Activated CD4-positive, CD25-positive, alpha-beta regulatory T cell treated with anti-CD3 and anti-CD28 coated beads, Interleukin-2, amount 50 U/mL, for 16 hours (primary cell): Measurements from ENCODE around the gene NPFFR2.
"Not testable (repeated sequence)": the region's sequence is repeated elsewhere in the genome, so short reads cannot be mapped to it uniquely, and the experiment has no call there.

Experiments used
- DNase-seq: peaks from one replicate; pipeline ENCODE4 v3.0.0-alpha.2; 2020; ENCODE audit warnings: low read depth, low spot score

Gene NPFFR2

GRCh38 chr4:72111863-72112262, 80.1 kb downstream of the NPFFR2 start:
- DNase-seq, result no peak

GRCh38 chr4:72112514-72113156, 80.8 kb downstream of the NPFFR2 start:
- DNase-seq, result no peak

GRCh38 chr4:72118017-72118416, 86.2 kb downstream of the NPFFR2 start:
- DNase-seq, result no peak

GRCh38 chr4:72119946-72120345, 88.1 kb downstream of the NPFFR2 start:
- DNase-seq, result no peak

GRCh38 chr4:72128741-72129140, 96.9 kb downstream of the NPFFR2 start:
- no peak for DNase-seq

GRCh38 chr4:72136429-72136828, 104.6 kb downstream of the NPFFR2 start:
- no peak for DNase-seq

GRCh38 chr4:72139997-72140396, 108.2 kb downstream of the NPFFR2 start:
- not testable (repeated sequence) for DNase-seq

- no peak for DNase-seq
Measured at GRCh38 chr4:72144241-72144640, 112.4 kb downstream of the NPFFR2 start.

GRCh38 chr4:72152731-72153130, 120.9 kb downstream of the NPFFR2 start:
- DNase-seq, result no peak

GRCh38 chr4:72153634-72154033, 121.8 kb downstream of the NPFFR2 start:
- DNase-seq, result not testable (repeated sequence)

GRCh38 chr4:72169285-72169684, 137.5 kb downstream of the NPFFR2 start:
- not testable (repeated sequence) for DNase-seq

- DNase-seq, result no peak
Measured at GRCh38 chr4:72169861-72170260, 138.1 kb downstream of the NPFFR2 start.

GRCh38 chr4:72171761-72172160, 140.0 kb downstream of the NPFFR2 start:
- no peak for DNase-seq

- no peak for DNase-seq
Measured at GRCh38 chr4:72179342-72179741, 147.5 kb downstream of the NPFFR2 start.

GRCh38 chr4:72186714-72187113, 154.9 kb downstream of the NPFFR2 start:
- no peak for DNase-seq

- no peak for DNase-seq
Measured at GRCh38 chr4:72194046-72194445, 162.2 kb downstream of the NPFFR2 start.

- no peak for DNase-seq
Measured at GRCh38 chr4:72194453-72194852, 162.7 kb downstream of the NPFFR2 start.
